HG03066 (cell line): ENCODE results near the gene AGPAT2.

Experiments used
- ATAC-seq: cut with Tn5 transposase; IDR thresholded peaks from one replicate; pipeline ENCODE4 v1.9.1; 2021; ENCODE audit warnings: low read depth; ENCODE audit not compliant: unreplicated experiment

The AGPAT2 gene

GRCh38 chr9:136665111-136665703, 22.1 kb downstream of the AGPAT2 start:
- ATAC-seq: no peak

DNA sequence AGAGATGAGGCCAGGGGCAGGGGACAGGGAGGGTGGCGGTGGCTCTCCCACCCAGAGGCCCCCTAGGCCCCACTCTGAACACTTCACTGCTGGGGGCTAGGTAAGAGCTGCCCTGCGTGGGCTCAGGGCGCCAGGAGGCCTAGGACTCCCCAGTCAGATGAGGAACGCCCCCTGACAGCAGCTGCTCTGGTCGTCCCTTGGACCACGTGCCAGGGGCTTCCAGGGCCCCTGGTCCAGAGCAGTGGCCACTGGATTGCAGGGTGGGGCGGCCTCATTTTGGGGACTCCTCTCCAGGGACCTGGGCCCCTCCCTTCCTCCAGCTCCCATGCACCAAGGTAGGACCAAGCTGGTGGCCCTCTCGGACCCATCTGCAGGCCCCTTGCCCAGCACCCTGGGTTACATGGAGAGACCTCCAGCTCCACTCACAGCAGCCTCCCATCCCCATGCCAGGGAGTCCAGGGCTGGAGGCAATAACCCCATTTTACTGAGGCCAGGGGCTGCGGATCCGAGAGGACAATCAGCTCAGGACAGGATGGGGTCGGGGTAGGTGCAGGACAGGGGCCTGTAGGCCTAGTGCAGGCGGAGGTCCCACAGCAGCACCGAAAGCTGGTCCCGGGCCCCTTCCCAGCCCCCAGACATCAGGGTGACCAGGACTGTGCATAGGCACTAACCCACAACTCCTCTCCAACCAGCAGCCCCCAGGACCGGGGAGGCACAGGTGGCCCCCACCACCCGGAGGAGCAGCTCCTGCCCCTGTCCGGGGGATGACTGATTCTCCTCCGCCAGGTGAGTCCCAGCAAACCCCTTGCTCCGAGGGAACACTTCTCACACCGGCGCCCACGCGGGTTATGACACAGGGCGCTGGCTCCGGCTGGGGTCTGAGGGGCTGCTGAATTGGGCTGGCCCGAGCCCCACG, 23.0 kb downstream of the AGPAT2 start:
- ATAC-seq: no peak

- no peak for ATAC-seq
Measured at GRCh38 chr9:136662656-136663581, 24.3 kb downstream of the AGPAT2 start, which contains the start of gene EGFL7. TSS of gene EGFL7 (plus strand) at chr9:136662916. CDS start at chr9:136668283, 5,367 bp downstream.

- ATAC-seq: no peak
Measured at GRCh38 chr9:136662326-136662655, 25.0 kb downstream of the AGPAT2 start.

- no peak for ATAC-seq
Measured at GRCh38 chr9:136661641-136662325, 25.5 kb downstream of the AGPAT2 start.

DNA sequence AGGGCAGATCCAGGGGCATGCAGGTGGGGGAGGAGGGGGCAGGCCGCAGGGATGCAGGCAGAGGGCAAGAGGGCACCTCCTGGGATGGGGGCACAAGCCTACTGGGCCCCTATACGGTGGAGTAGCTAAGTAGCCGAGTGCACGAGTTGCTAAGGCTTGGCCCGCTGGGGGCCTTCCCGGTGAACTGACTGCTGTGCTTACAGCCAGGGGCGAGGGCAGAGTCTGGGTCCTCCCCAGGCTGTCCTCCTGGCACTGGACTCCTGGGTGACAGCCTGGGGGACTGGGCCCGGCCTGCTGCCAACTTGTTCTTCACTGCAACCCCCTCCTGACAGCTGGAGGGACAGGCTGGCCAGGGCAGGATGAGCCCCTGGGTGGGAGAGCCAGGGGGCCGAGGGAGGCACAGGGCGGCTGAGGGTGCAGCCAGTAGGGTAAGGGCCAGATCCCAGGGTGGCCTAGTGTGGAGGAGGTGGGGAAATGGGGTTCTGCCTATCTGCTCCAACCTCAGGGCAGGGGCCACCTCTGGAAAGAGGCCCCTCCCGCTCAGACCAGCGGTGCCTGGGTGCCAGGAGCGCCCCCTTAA, 26.2 kb downstream of the AGPAT2 start:
- no peak for ATAC-seq

DNA sequence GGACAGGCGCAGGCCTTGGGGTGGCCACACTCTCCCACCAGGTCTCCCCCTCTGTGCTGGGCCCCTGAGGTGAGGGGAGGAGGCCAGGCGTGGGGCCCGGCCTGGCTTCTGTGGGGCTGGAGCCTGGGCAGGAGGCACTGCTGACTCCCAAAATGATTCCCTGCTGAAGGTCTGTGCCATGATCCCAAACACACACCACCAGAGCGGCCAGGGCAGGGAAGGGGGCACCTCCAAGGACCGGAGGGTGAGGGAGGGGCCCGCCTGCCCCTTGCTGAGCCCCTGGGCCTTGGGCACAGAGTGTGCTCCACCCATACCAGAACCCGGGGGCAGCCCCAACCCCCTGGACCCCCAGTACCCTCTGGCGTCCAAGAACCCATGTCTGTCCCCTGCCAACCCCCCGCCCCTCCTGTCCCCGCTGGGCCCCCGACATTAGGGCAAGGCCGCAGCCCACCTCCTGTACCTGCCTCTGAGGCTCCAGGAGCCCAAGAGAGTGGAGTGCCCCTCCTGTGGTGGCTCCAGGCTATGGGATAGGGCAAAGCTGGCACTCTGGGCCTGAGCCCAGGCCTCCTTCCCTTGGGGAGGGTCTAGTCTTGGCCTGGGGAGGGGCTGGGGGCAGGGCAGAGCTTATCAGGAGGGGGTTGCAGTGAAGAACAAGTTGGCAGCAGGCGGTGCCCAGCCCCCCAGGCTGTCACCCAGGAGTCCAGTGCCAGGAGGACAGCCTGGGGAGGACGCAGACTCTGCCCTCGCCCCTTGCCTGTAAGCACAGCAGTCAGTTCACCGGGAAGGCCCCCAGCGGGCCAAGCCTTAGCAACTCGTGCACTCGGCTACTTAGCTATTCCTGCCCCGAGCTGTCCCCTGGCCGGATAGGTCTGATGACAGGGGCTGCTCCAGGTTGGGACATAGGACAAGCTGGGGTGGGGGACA, 27.1 kb downstream of the AGPAT2 start:
- no peak for ATAC-seq

GRCh38 chr9:136658849-136659535, 28.3 kb downstream of the AGPAT2 start:
- ATAC-seq: no peak

GRCh38 chr9:136657974-136658848, 29.0 kb downstream of the AGPAT2 start:
- no peak for ATAC-seq

GRCh38 chr9:136656795-136657611, 30.3 kb downstream of the AGPAT2 start:
- no peak for ATAC-seq

DNA sequence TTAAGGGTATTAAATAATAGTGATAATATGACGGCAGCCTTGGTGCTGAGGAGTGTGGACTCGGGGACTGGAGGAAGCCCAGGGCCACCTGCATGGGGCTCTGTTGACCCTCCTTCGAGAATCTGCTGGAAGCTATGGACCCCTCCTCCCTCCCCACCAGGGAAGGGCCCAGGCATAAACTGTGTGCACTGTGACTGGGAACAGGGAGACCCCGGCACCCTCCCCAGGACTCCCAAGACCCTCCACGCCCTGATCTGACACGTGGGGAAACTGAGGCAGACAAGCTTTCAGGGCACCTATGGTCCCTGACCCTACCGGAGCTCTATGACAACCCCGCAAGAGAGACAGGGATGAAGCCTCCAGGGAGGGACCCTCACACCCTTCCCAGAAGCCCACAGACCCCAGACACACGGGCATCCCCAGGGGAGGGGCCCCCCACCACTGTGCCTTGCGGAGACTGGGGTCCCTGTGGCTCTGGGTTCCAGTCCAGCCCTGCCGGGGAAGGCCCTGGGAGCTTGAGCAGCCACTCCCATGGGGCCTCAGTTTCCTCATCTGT, 31.0 kb downstream of the AGPAT2 start:
- no peak for ATAC-seq

DNA sequence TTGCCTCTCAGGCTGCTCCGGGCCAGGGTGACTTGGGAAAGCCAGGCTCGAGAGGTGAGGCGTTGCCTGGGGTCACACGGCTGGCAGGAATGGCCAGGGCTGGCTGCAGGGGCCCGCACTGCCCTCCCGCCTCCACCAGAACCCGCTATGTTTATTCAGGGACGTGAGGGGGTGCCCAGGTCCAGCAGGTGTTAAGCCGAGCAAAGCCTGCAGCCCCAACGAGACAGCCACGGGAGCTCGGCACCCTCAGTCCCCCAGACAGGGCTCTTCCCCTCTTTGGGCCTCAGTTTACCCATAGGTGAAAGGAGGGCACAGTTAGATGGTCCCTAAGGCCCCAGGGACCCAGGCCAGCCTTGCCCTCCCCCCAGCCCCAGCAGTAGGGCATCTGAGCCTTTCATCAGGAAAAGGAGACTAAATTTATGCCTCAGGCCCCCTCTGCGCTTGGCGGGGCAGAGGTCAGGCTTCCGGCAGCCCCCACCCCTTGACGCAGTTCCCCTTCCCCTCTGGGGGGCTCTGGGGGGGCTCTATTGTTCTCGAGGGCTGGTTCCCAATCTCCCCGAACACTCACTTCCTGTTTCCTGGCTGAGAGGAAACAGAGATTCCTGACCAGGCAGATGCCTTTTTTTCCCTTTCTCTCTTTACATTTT, 31.6 kb downstream of the AGPAT2 start:
- no peak for ATAC-seq

GRCh38 chr9:136654820-136655535, 32.3 kb downstream of the AGPAT2 start:
- ATAC-seq: no peak

DNA sequence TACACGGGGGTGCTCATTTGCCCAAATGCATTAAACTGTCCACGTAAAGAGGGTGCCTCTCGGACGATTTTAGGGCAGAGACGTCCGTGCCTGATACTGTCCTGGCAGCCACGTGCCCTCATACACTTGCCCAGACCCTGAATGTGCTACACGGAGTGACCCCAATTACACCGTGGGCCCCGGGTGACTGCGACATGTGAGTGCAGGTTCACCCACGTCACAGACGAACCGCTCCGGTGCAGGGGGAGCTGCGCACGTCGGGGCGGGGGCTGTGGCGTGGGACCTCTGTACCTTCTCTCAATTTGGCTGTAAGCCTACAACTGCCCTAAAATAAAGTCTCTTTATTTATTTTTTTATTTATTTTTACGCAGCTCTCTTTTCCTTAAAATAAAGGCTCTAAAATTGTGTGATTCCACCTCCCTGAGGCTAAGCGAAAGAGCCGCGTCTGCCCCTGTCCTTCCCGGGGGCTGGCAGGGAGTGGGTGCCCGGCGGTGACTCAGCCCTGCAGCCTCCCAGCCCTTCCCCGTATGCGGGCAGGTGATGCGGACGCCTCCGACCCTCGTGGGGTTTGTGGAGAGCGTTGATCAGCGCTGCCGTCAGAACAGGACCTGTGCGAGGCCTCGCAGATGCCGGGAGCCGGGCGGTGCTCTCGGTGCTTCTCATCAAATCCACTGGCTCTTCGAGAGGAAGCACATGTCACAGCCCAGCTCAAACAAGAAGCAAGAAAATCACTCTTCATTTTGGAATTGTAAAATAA, 33.8 kb downstream of the AGPAT2 start:
- ATAC-seq: no peak

DNA sequence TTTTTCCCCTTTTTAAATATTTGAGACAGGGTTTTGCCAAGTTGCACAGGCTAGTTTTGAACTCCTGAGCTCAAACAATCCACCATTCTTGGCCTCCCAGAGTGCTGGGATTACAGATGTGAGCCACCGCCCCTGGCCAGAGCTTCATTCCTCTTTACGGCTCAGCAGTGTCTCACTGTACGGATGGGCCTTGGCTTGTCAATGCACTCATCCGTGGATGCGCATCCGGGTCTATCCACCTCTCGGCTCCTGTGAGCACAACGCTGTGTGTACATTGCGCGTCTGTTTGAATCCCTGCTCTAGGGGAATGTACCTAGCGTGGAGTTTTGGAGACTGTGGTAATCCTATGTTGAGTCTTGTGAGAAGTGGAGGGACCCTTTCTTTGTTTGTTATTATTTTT, 35.4 kb downstream of the AGPAT2 start:
- no peak for ATAC-seq
